A549 (cell line): Measurements from ENCODE around the gene NLRC5. TPM values are rescaled to one million over a fixed set of nuclear protein-coding genes. Genes with fewer than 3 reads are reported as not detected.

Experiments used
- ATAC-seq, 2 experiments: fragments of 200-7000 bp in 1 of 2; fragments of >200 bp in 1 of 2; cut with Nextera tagmentation in 1 of 2; cut with Tn5 transposase in 1 of 2; 3 replicates each; pipeline versions ENCODE4 v1.8.0 to v1.9.1; 2018 to 2020; ENCODE audit warnings: mild to moderate bottlenecking in 1 of 2, moderate library complexity in 1 of 2
- CTCF ChIA-PET: fragments of 300-600 bp; sonication (Branson Sonifier 250); formaldehyde crosslinking; extraction: SDS; loops from one replicate; lab custom pipeline; 2021; ENCODE audit warnings: antibody characterized with exemption, inconsistent platforms; lab: Yijun Ruan, JAX
- POLR2A ChIA-PET: fragments of 350-600 bp; formaldehyde crosslinking; extraction: SDS; loops from one replicate; lab custom pipeline; 2021; ENCODE audit warnings: antibody characterized with exemption, inconsistent platforms; lab: Yijun Ruan, JAX
- DNase-seq, 2 experiments: peaks; one replicate each; pipeline versions ENCODE4 v3.0.0 to v3.0.0-alpha.2; 2011 to 2016; ENCODE audit warnings: low read depth in 1 of 2, low spot score in 1 of 2
- FAIRE-seq: peaks from 2 replicates; lab custom pipeline; 2011; peaks lifted over from hg19 to GRCh38; lab: Jason Lieb, UNC
- H3K27ac ChIP-seq, 2 experiments: fragments of >200 bp; sonication (Bioruptor Twin); formaldehyde crosslinking; 3 replicates each; pipeline ENCODE4 v1.5.1; 2016 to 2017
- H3K4me1 ChIP-seq: fragments of >200 bp; sonication (Bioruptor Twin); formaldehyde crosslinking; 3 replicates; pipeline ENCODE4 v1.6.1; 2016
- H3K4me2 ChIP-seq: fragments of >200 bp; sonication (Bioruptor Twin); formaldehyde crosslinking; 3 replicates; pipeline ENCODE4 v1.6.1; 2016
- H3K4me3 ChIP-seq: fragments of >200 bp; sonication (Bioruptor Twin); formaldehyde crosslinking; 3 replicates; pipeline ENCODE4 v1.5.1; 2016
- H3K9me3 ChIP-seq: fragments of >200 bp; sonication (Bioruptor Twin); formaldehyde crosslinking; 3 replicates; pipeline ENCODE4 v1.6.1; 2016
- BHLHE40 ChIP-seq: IDR thresholded peaks from 2 replicates; pipeline ENCODE4 v1.6.1; 2012; ENCODE audit warnings: low read depth, low read length, inconsistent platforms
- CBX8 ChIP-seq: fragments of 200-600 bp; sonication (generic); IDR thresholded peaks from 2 replicates; pipeline ENCODE4 v1.6.1; 2016
- CEBPB ChIP-seq, 2 experiments: fragments of >200 bp in 1 of 2; sonication (Bioruptor Twin) in 1 of 2; formaldehyde crosslinking in 1 of 2; IDR thresholded peaks; 2 replicates each; pipeline ENCODE4 v1.6.1; 2012 to 2016
- CHD4 ChIP-seq: fragments of 200-600 bp; sonication (generic); IDR thresholded peaks from 2 replicates; pipeline ENCODE4 v1.6.1; 2016; ENCODE audit warnings: antibody characterized with exemption, mild to moderate bottlenecking, borderline replicate concordance
- EHF ChIP-seq: fragments of 250-450 bp; sonication (Bioruptor Pico); IDR thresholded peaks from 2 replicates; pipeline ENCODE4 v1.5.0; 2020; ENCODE audit warnings: mild to moderate bottlenecking
- EHMT2 ChIP-seq: fragments of 200-600 bp; sonication (generic); IDR thresholded peaks from 2 replicates; pipeline ENCODE4 v1.6.1; 2016; ENCODE audit warnings: antibody characterized with exemption, low read depth, mild to moderate bottlenecking, moderate library complexity
- ESRRA ChIP-seq: fragments of 150-350 bp; IDR thresholded peaks from 2 replicates; pipeline ENCODE4 v1.6.1; 2014; ENCODE audit warnings: mild to moderate bottlenecking, low read length, borderline replicate concordance
- FOSL2 ChIP-seq, 2 experiments: fragments of 450-650 bp in 1 of 2; fragments of >200 bp in 1 of 2; sonication (Bioruptor Twin) in 1 of 2; formaldehyde crosslinking; IDR thresholded peaks; 2 replicates each; pipeline versions ENCODE4 v1.5.0 to v1.6.1; 2016 to 2020; ENCODE audit warnings: mild to moderate bottlenecking in 1 of 2, moderate library complexity in 1 of 2
- FOXS1 ChIP-seq: fragments of 250-450 bp; sonication (Bioruptor Pico); IDR thresholded peaks from 2 replicates; pipeline ENCODE4 v1.5.0; 2020; ENCODE audit warnings: mild to moderate bottlenecking, moderate library complexity
- GATA3 ChIP-seq: IDR thresholded peaks from 2 replicates; pipeline ENCODE4 v1.6.1; 2012; ENCODE audit warnings: borderline replicate concordance
- HDAC2 ChIP-seq: fragments of 200-600 bp; sonication (generic); IDR thresholded peaks from 2 replicates; pipeline ENCODE4 v1.6.1; 2016
- HES2 ChIP-seq: fragments of >200 bp; sonication (Bioruptor Twin); formaldehyde crosslinking; IDR thresholded peaks from 2 replicates; pipeline ENCODE4 v1.6.1; 2016
- HEYL ChIP-seq: fragments of 250-450 bp; sonication (Bioruptor Pico); IDR thresholded peaks from 2 replicates; pipeline ENCODE4 v1.8.0; 2021; ENCODE audit warnings: mild to moderate bottlenecking, moderate library complexity
- HOXB5 ChIP-seq: fragments of 250-450 bp; sonication (Bioruptor Pico); IDR thresholded peaks from 2 replicates; pipeline ENCODE4 v1.5.0; 2020; ENCODE audit warnings: mild to moderate bottlenecking, moderate library complexity
- KDM5A ChIP-seq: fragments of 200-600 bp; sonication (generic); IDR thresholded peaks from 2 replicates; pipeline ENCODE4 v1.6.1; 2016; ENCODE audit warnings: antibody characterized with exemption, mild to moderate bottlenecking
- MAFK ChIP-seq: fragments of 450-650 bp; IDR thresholded peaks from 2 replicates; pipeline ENCODE4 v1.6.1; 2014; ENCODE audit not compliant: partially characterized antibody
- MAZ ChIP-seq: fragments of 150-350 bp; IDR thresholded peaks from 2 replicates; pipeline ENCODE4 v1.6.1; 2014; ENCODE audit warnings: antibody characterized with exemption, low read depth, low read length, borderline replicate concordance
- NFE2L2 ChIP-seq: fragments of 150-350 bp; conservative IDR thresholded peaks from 2 replicates; pipeline ENCODE4 v1.6.1; 2014; ENCODE audit warnings: low read length
- RCOR1 ChIP-seq: fragments of 150-350 bp; IDR thresholded peaks from 2 replicates; pipeline ENCODE4 v1.6.1; 2014; ENCODE audit warnings: antibody characterized with exemption, low read length, low read depth
- REST ChIP-seq: fragments of 200-600 bp; sonication (generic); IDR thresholded peaks from 2 replicates; pipeline ENCODE4 v1.6.1; 2016; ENCODE audit warnings: antibody characterized with exemption, mild to moderate bottlenecking, moderate library complexity
- RNF2 ChIP-seq: fragments of 200-600 bp; sonication (generic); IDR thresholded peaks from 2 replicates; pipeline ENCODE4 v1.6.1; 2016; ENCODE audit warnings: low read depth, mild to moderate bottlenecking, antibody characterized with exemption, moderate library complexity, borderline replicate concordance
- SREBF2 ChIP-seq: fragments of 450-650 bp; IDR thresholded peaks from 2 replicates; pipeline ENCODE4 v1.6.1; 2014; ENCODE audit warnings: mild to moderate bottlenecking, moderate library complexity
- ZFP36 ChIP-seq: fragments of 450-650 bp; IDR thresholded peaks from 2 replicates; pipeline ENCODE4 v1.6.1; 2014; ENCODE audit warnings: borderline replicate concordance; ENCODE audit not compliant: partially characterized antibody
- WGBS: methylation state at CpG from one replicate; pipeline ENCODE4 v1.1.6; 2017; ENCODE audit errors: missing lambda C conversion rate; 5-methylcytosine and 5-hydroxymethylcytosine counted together
- polyA plus RNA-seq, 4 experiments: library from polyadenylated mRNA; depleted of rRNA in 3 of 4; stranded (reverse); fragments of >200 nt; fragmentation: RNase III in 1 of 4; extraction: RNeasy Plus Mini Kit Qiagen cat#74134 plus additional on column Dnase treatment in 1 of 4; gene quantifications; 2 replicates in 3 of 4; 3 replicates in 1 of 4; pipeline ENCODE4 v1.2.3, GENCODE V29; 2011 to 2017

The NLRC5 gene
- polyA plus RNA-seq, 2 of the 4 experiments (the other 2 are of a cell fraction), result 2.5 to 3.6 TPM

DNA sequence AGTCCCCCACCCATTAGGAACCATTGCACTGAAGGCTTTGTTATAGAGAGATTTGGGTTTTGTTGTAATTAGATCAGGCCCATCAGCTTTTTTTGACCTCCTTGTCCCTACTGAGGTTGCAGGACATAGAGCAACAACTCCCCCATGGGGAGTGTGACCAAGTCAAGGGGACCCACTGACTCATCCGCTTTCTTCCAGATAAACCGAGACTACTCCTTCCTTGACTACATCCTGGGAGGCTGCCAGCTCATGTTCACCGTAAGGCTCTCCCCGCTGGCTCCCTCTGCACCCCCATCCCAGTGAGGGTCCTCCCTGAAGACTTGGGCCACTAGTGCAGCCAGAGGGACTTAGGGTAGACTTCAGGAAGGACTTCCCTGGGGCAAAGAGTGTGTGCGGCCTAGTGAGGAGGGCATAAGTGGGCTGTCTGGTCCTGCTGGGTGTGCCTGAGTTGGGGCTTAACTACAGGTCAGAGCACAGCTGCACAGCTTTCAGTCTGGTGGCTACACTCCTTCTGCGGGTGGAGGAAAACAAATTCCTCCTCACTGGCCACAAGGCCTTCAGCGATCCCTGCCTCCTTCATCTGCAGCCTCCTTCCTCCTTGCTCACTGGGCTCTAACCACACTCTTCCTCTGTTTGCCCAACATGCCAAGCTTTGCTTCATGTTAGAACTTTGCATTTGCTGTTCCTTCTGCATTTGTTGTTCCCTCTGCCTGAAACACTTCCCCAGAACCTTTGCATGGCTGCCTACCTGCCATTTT lies 134.0 kb downstream of the NLRC5 start:
- ChIA-PET CTCF (interaction anchor here (0.6 to 4.6 kb wide), 4 partner anchors 14 to 348 kb away, joined by 3 to 15 read pairs (median 5); partner anchors contain the start of gene CPNE2), POLR2A (no interaction called here)
- Histone ChIP-seq H3K4me3 (no peak overlapping the region), H3K4me1 (peaks cover 5% of the 10 kb centered on the region; the same call in 1 of the 3 replicates), H3K27ac (no peak overlapping the region), H3K9me3 (no peaks in the 10 kb centered on the region), H3K4me2 (no peak overlapping the region)
- TF ChIP-seq RCOR1, result no peak
- TF ChIP-seq CBX8, result no peak
- TF ChIP-seq ESRRA, result no peak
- no peak for TF ChIP-seq SREBF2
- TF ChIP-seq ZFP36, result no peak
- TF ChIP-seq NFE2L2, result no peak
- TF ChIP-seq KDM5A, result no peak
- no peak for TF ChIP-seq EHMT2
- TF ChIP-seq MAZ, result no peak
- TF ChIP-seq CEBPB (IDR thresholded peaks at IDR 0.05), result no peak
- TF ChIP-seq HEYL (CRISPR knock-in tag), result no peak
- TF ChIP-seq FOXS1 (CRISPR knock-in tag), result no peak
- TF ChIP-seq HES2, result no peak
- TF ChIP-seq REST, result no peak
- TF ChIP-seq RNF2, result no peak
- no peak for TF ChIP-seq EHF
- TF ChIP-seq FOSL2 (IDR thresholded peaks at IDR 0.05), result no peak
- TF ChIP-seq FOSL2 (CRISPR knock-in tag; IDR thresholded peaks at IDR 0.05), result no peak
- no peak for FAIRE-seq
- ATAC-seq, result no peak
- WGBS, result 95% methylated on average over 7 of the region's 7 CpGs
- no peak for DNase-seq

DNA sequence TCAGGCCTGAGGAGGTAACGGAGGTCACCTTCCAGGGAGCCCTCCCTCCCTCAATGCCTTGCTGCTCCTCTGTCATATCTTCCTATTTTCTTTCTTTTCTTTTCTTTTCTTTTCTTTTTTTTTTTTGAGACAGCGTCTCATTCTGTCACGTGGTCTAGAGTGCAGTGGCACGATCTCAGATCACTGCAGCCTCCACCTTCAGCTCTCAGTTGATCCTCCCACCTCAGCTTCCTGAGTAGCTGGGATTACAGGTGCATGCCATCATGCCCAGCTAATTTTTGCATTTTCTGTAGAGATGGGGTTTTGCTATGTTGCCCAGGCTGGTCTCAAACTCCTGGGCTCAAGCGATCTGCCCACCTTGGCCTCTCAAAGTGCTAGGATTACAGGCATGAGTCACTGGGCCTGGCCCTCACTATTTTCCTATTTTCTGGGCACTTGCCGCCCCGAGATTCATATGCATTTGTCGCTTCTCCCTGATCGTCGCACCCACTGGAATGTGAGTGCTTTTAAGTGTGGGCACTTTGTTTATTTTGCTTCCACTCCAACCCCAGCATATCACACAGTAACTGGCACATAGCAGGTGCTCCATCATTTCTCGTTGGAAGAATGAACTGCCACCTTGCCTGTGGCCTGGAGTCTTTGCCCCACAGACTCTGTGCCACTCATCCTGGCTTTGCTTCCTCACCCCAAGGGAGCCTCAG lies 134.8 kb downstream of the NLRC5 start:
- Histone ChIP-seq H3K4me3 (no peak overlapping the region), H3K4me2 (no peak overlapping the region), H3K27ac (no peak overlapping the region), H3K9me3 (no peaks in the 10 kb centered on the region), H3K4me1 (no peaks in the 10 kb centered on the region)
- no peak for ATAC-seq
- POLR2A ChIA-PET, result no interaction called here
- CTCF ChIA-PET, result interaction anchor here (0.6 to 4.6 kb wide), 3 partner anchors 15 to 349 kb away, joined by 3 to 15 read pairs (median 7); no protein-coding TSS in a partner anchor
- TF ChIP-seq HOXB5 (no peak), RNF2 (no peak), GATA3 (no peak), BHLHE40 (no peak), MAFK (no peak), CBX8 (no peak), HDAC2 (no peak), CHD4 (no peak)
- no peak for FAIRE-seq
- no peak for DNase-seq
- WGBS, result 83% methylated on average over 11 of the region's 11 CpGs
